ENCODE measurements around the gene RTKN. TPM values are rescaled to one million over a fixed set of nuclear protein-coding genes. Genes with fewer than 3 reads are reported as not detected.
A peak's percentile ranks its signal among the peaks of the same experiment; 100 is the strongest.

Gene RTKN
- total and polyA plus RNA-seq, 2 of the 13 experiments (the other 11 are each of a cell fraction or from before 2014, with no cell fraction given): 159 to 166 TPM

DNA sequence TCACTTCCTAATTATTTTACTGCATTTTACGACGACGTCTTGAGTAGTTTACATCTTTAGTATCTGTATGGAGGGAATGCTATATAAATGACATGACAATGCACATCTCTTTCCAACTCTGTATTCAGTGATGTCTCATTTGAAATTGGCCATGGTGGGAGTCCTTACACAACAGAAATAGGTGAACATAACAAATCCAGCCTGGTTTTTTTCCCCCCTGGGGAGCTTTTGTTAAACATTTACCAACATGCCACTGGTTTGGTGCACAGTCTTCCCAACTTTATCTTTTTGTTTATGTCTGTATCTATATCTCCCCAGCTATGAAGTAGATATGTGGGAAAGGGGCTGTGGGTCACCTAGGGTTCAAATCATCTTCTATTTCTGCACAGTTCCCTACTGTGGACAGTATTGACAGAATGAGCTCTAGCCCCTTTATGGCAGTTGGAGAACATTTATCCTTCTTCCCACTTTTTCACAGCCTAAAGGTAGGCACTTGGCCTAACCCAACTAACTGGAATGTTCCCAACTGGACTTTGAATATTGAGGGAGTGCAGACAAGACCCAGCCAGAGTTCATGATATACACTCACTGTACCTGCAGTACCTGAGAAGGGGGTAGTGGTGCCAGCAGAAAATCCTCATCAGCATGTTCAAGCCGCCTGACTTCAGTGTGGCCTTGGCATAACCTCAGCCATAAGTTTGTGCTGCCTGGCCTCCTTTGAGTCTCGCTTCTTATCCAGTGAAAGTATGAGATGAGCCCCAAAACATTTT lies 5.7 kb upstream of the RTKN start (continued):
- TF ChIP-seq, protein P1, sequence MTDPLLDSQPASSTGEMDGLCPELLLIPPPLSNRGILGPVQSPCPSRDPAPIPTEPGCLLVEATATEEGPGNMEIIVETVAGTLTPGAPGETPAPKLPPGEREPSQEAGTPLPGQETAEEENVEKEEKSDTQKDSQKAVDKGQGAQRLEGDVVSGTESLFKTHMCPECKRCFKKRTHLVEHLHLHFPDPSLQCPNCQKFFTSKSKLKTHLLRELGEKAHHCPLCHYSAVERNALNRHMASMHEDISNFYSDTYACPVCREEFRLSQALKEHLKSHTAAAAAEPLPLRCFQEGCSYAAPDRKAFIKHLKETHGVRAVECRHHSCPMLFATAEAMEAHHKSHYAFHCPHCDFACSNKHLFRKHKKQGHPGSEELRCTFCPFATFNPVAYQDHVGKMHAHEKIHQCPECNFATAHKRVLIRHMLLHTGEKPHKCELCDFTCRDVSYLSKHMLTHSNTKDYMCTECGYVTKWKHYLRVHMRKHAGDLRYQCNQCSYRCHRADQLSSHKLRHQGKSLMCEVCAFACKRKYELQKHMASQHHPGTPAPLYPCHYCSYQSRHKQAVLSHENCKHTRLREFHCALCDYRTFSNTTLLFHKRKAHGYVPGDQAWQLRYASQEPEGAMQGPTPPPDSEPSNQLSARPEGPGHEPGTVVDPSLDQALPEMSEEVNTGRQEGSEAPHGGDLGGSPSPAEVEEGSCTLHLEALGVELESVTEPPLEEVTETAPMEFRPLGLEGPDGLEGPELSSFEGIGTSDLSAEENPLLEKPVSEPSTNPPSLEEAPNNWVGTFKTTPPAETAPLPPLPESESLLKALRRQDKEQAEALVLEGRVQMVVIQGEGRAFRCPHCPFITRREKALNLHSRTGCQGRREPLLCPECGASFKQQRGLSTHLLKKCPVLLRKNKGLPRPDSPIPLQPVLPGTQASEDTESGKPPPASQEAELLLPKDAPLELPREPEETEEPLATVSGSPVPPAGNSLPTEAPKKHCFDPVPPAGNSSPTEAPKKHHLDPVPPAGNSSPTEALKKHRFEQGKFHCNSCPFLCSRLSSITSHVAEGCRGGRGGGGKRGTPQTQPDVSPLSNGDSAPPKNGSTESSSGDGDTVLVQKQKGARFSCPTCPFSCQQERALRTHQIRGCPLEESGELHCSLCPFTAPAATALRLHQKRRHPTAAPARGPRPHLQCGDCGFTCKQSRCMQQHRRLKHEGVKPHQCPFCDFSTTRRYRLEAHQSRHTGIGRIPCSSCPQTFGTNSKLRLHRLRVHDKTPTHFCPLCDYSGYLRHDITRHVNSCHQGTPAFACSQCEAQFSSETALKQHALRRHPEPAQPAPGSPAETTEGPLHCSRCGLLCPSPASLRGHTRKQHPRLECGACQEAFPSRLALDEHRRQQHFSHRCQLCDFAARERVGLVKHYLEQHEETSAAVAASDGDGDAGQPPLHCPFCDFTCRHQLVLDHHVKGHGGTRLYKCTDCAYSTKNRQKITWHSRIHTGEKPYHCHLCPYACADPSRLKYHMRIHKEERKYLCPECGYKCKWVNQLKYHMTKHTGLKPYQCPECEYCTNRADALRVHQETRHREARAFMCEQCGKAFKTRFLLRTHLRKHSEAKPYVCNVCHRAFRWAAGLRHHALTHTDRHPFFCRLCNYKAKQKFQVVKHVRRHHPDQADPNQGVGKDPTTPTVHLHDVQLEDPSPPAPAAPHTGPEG (CRISPR knock-in tag; IDR thresholded peaks at IDR 0.05): no peak
- TF ChIP-seq ZNF136 (CRISPR knock-in tag; IDR thresholded peaks at IDR 0.05; ENCODE audit: low read depth) (no peak), HMGXB3 (CRISPR knock-in tag; IDR thresholded peaks at IDR 0.05; ENCODE audit: borderline replicate concordance) (peak; percentile 38; the same call in 1 of the 2 replicates), FOXM1 (CRISPR knock-in tag; IDR thresholded peaks at IDR 0.05) (no peak), BCL6 (CRISPR knock-in tag; IDR thresholded peaks at IDR 0.05) (peak; percentile 38; the same call in 1 of the 2 replicates), ZBTB3 (CRISPR knock-in tag; IDR thresholded peaks at IDR 0.05; ENCODE audit: borderline replicate concordance, low read depth) (no peak), RBM39 (IDR thresholded peaks at IDR 0.05; ENCODE audit: low read depth, low read length, poor library complexity, severe bottlenecking) (no peak), GFI1 (CRISPR knock-in tag; IDR thresholded peaks at IDR 0.05; ENCODE audit: borderline replicate concordance) (peak; percentile 32; the same call in 1 of the 2 replicates), RAD21 (CRISPR knock-in tag; IDR thresholded peaks at IDR 0.05) (no peak), POLR2AphosphoS2 (IDR thresholded peaks at IDR 0.05; ENCODE audit: low read depth, low read length) (no peak), NPAS2 (CRISPR knock-in tag; IDR thresholded peaks at IDR 0.05; ENCODE audit: borderline replicate concordance) (no peak), FOXO1 (CRISPR knock-in tag; IDR thresholded peaks at IDR 0.05) (peak; percentile 26; the same call in 1 of the 2 replicates), MTF1 (CRISPR knock-in tag; IDR thresholded peaks at IDR 0.05) (no peak), JDP2 (CRISPR knock-in tag; IDR thresholded peaks at IDR 0.05; ENCODE audit: borderline replicate concordance) (no peak), TRAFD1 (CRISPR knock-in tag; IDR thresholded peaks at IDR 0.05; ENCODE audit: borderline replicate concordance) (peak; percentile 60; the same call in 1 of the 2 replicates), KDM3A (CRISPR knock-in tag; IDR thresholded peaks at IDR 0.05; ENCODE audit: low read depth) (no peak), DNMT1 (CRISPR knock-in tag; IDR thresholded peaks at IDR 0.05) (0 out of 2 replicates have a peak, but pooled peaks have one; percentile 23)
